ENCODE measurements around the gene TMPRSS4.

Gene TMPRSS4, protein sequence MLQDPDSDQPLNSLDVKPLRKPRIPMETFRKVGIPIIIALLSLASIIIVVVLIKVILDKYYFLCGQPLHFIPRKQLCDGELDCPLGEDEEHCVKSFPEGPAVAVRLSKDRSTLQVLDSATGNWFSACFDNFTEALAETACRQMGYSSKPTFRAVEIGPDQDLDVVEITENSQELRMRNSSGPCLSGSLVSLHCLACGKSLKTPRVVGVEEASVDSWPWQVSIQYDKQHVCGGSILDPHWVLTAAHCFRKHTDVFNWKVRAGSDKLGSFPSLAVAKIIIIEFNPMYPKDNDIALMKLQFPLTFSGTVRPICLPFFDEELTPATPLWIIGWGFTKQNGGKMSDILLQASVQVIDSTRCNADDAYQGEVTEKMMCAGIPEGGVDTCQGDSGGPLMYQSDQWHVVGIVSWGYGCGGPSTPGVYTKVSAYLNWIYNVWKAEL

DNA sequence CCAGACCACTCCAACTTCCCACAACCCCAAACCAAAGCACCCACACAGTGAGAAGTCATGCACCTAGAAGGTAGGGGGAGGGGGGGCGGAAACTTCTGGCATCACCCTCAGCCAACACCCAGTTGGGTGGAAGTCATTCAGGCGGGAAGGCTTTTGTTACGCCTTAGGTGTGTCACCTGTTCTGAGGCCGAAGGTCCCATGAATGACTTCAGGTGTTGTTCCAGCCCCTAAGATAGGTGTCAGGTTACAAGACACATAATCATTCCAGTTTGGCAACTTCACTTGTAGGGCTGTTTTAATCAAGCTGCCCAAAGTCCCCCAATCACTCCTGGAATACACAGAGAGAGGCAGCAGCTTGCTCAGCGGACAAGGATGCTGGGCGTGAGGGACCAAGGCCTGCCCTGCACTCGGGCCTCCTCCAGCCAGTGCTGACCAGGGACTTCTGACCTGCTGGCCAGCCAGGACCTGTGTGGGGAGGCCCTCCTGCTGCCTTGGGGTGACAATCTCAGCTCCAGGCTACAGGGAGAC lies at the start of gene TMPRSS4:
TSS of gene TMPRSS4 (plus strand) at position 325 of the 528 bp plus-strand sequence. CDS start 225 bp downstream, outside the sequence.
- no peak for DNase-seq (ENCODE audit: low read depth in 3 of 3)

DNA sequence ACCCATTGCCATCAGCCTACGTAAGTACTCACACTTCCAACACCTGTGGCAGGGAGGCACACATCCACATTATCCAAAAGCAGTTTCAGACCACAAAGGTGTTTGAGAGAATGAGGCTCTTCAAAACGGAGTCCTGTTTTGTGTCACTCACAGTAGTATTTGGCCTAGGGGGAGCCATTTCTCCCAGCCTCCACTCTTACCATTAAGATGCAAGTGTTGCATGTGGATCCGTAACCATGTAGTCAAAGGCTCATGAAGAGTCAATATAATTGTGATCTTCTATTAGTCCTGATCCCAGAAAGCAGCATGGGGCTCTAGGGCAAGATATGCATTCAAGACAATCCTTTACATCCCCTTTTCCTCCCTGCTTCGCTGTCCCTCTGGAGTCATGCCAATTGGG lies 49.2 kb upstream of the TMPRSS4 start:
- DNase-seq (ENCODE audit: low read depth in 3 of 3), result no peak

DNA sequence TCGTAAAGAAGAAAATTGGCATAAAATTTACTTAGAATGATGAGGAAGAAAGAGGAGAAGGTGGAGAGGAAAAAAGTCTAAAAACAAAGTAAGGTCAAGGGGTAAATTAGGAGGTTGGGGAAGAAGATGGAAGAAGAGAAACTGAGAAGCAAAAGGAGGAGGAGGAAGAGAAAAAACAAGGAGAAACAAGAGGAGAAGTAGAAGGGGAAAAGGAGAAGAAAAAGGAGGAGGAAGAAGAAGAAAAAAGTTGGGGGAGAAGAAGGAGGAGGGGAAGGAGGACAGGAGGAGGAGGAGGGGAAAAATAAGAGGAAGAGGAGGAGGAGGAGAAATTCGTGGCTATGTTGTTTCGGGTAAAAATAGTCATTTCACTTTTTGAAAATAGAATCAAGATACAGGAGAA lies 48.3 kb upstream of the TMPRSS4 start:
- DNase-seq (ENCODE audit: low read depth in 3 of 3), result no peak

DNA sequence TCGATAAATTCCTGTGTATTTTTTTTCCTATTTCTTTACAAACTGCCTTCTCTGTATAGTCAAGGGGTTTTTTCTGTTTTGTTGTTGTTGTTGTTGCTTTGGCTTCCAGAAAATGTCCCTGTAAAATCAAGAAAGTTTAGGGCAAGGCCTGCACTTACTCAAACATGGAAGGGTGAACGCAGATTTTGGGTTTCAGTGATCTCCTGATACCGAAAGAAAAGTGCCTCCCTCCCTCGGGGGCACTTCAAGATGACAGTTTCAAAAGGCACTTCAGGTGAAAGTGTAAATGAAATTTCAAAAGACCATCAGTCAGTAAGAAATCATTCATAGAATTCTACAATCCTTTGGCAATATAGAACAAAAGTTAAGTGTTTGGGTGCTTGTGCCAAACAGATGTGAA lies 43.4 kb upstream of the TMPRSS4 start:
- no peak for DNase-seq (ENCODE audit: low read depth in 3 of 3)

DNA sequence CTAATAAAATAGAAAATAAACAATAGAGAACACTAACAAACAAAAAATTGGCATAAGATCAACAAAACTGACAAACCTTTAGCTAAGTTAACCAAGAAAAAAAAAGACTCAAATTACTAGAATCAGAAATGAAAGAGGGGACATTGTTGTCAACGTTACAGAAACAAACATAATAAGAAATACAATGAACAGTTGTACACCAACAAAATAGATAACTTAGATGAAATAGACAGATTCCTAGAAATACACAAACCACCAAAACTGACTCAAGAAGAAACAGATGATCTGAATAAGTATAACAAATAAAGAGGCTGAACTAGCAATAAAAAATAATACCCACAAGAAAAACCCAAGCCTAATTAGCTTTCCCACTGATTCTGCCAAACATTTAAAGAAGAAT lies 34.7 kb upstream of the TMPRSS4 start:
- DNase-seq (ENCODE audit: low read depth in 3 of 3), result no peak

DNA sequence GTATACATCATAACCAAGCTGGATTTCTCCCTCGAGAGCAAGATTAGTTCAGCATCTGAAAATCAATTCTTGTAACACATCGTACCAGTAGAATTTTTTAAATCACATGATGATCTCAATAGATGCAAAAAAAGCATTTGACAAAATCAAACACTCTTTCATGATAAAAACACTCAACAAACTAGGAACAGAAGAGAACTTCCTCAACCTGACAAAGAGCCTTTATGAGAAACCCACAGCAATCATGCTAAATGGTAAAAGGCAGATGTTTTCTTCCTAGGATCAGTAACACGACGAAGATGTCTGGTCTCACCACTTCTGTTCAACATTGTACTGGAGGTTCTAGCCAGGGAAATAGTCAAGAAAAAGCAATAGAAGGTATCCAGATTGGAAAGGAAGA lies 34.1 kb upstream of the TMPRSS4 start:
- no peak for DNase-seq (ENCODE audit: low read depth in 3 of 3)

DNA sequence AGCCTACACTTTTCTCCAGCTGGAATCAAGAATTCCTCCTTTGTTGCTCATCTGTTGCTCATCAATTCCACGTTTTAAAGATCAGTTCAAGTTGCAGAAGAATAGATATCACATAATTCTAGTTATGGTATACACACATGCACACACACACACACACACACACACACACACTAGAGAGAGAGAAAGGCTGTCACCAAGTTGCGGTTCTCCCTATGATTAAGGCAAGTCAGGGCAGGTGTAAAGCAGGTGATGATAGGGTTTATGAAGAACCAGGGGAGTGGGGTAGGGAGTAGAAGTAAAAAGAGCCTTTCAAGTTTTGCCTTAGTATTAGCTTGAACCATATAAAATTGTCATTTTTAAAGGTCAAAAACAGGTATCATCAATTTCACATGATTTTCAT lies 31.7 kb upstream of the TMPRSS4 start:
- no peak for DNase-seq (ENCODE audit: low read depth in 3 of 3)

DNA sequence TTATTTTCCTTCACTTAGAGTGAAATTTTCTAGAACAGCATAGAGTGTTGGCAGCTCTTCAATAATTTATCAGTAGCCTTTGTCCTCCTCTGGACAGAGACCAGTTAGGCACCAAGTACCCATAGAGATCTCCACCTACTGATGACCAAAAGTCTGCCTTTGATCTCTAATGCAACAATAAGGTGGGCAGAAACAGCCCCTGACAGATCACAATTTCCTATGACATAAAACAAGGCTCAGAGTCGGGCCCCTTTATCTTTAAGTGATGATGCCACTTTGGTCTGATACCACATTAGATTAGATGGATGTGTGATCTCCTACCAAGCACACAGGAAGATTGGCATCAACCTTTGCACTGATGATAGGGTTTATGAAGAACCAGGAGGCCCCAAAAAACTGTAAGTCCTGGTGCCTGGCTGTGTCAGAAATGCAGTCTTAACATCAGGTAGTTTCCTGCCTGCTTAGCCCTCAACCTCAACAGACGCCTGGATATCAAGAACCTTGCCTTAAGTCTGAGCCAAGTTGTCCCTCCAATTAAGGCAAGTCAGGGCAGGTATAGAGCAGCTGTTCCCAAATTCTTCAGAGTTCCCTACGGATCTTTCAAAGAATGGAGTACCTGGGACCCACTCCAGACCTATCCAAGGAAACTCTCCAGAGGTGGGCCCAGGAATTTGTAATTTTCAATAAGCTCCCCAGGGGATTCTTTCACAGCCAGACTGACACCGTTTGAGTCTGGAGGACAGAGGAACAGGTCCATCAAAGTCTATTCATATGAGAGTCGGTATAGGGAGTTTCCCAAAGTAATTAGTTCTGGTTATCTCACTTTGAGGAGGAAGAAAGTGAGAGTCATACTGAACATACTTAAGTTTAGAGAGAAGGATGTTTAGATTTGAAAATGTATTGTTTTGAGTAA lies 30.6 kb upstream of the TMPRSS4 start:
- DNase-seq (ENCODE audit: low read depth in 3 of 3), result no peak

DNA sequence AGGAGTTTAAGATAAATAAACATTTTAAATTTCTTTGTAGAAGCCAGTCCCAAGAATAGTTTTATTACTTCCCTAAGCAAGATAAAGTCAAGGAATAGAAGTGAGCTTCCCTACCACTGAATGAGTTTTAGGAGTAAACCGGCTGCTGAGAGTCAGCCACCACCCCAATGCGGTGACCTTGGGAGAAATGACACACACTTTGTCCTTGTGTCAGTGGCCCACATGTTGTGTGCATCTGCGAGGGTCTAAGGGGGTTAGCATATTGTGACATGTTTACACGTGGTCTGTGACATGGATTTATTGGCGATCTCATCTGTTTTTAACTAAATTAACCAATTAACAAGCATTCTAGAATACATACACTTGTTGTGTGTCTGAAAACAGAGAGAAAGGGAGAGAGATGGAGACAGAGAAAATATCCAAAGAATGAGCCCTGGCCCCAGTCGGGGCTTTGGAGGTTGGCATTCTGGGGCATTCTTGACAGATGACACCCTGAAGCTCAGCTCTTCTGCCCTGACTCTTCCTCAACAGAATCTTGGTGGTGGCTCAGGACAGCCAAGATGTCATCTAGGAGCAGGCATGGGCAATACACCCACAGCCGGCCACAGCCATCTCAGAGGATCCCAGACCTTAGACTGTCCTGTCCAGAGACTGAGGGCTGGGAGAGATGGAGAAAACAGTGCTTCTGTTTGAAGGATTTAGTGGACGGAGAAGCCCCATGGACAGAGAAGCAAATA lies 29.7 kb upstream of the TMPRSS4 start:
- DNase-seq (ENCODE audit: low read depth in 3 of 3), result no peak

DNA sequence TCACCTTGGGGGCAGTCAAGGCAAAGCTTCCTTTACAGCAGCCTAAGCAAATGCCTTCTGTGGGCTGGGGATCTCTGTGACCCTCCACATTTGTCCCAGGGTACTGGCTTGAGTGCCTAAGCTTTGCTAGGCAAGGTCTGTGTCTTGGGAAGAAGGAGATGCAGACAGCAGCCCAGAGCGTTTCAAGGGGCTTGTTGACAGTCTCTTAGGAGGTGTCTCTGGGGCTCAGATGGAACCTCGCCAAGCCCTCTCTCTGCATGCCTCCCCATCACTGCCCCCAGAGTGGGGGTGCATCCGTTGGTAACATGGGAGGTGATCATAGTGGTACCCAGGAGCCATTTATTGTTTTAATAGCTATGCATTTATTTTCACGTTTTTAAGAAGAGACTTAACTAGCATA lies 29.1 kb upstream of the TMPRSS4 start:
- DNase-seq (ENCODE audit: low read depth in 3 of 3), result no peak

DNA sequence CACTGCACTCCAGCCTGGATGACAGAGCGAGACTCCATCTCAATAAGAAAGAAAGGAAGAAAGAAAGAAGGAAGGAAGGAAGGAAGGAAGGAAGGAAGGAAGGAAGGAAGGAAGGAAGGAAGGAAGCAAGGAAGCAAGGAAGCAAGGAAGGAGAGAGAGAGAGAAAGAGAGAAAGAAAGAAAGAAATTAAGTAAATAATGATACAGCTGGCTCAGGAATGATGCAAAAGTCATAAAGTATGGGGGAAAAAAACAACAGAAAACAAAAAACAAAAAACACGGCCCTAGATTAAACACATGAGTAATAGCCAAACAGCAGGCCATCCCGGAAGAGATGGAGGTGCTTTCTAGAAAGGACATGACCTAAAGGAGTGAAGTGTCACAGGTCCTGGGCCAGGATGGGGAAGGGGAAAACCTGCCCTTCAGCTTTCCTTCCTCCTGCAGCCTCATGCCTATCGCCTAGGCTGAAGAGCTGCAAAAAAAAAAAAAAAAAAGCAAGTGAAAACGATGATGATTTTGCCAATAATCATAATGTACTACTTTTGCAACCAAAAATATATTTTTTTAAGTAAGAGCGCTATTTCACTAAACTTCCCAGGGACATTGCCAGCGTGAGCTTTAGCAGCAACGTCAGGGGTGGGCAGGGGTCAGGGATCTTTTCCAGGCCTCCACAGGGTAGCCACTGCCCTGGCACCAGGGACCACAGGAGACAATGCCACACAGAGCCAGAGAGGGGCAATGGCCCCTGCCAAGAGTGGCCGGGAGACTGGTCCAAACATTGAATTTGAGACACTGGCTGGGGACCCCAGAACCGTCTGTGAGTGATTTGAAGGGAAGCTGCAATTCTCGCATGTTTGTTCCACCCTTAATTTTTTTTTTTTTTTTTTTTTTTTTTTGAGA lies 28.2 kb upstream of the TMPRSS4 start:
- no peak for DNase-seq (ENCODE audit: low read depth in 3 of 3)

DNA sequence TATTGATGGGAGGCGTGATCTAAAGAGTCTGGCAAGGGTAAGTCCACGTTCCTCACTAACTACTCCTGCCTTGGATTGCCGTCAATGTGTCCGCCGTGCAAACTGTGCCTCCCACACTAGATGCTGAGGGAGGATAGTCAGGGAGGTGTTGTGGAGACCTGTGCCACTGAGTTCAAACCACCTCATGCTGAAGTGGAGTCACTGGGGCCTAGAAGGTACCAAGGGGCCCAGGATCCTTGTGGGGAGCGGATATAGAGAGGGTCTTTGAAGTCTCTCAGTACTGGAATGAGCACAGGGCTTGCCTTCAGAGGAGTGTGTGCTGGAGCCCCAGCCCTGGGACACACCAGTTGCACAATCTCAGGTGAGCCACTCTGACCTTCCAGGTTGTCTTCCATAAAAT lies 27.1 kb upstream of the TMPRSS4 start:
- no peak for DNase-seq (ENCODE audit: low read depth in 3 of 3)

DNA sequence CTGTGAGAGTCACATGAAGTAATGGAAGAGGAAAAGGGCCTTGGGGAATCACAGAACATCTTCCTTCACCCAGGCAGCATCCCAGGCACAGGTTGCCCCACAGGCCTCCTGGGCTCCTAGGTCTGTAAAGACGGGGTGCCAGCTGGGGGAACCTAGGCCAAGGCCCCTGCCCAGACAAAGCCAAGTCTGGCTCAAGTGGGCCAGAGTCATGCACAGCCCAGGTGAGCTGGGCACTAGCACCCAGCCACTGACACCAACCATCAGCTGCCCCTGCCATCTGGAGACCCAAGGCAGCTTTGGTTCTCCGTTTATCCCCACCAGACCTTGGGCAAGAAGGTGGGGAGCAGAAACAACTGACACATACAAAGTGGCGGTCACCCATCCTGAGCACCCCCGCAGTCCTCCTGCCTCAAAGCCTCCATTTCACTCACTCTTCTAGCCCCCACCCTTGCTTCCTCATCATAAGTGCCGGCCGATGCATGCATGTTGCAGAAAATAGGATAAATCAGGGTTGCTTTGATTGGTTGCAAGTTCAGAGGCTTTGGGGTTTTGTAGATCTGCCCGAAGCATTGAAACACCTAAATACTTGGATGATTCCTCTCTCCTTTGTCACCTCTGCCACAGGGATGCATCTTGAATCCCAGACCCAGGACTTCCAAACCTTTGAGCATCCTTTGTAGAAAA lies 26.5 kb upstream of the TMPRSS4 start:
- no peak for DNase-seq (ENCODE audit: low read depth in 3 of 3)

DNA sequence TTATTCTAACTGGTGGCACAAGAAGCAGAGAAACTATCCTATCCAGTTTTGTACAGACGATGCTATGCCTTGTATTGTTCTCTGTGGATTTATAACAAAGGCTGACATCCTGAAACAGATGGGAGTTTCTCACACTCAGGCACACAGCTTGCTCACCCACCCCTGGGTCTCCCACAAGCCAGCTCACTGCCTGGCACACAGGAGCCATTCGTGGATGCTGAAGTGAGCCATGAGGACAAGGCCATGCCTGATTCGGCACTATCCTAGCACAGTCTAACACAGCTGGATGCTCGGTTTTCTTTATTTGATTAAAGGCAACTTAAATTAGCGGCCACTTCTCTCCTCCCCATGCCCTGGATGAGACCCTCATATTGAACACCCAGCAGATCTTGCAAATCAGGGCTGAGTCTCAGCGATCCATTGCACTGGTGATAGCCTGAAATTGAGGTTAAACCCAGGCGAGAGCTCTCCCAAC lies 25.7 kb upstream of the TMPRSS4 start:
- DNase-seq (ENCODE audit: low read depth in 3 of 3), result no peak

DNA sequence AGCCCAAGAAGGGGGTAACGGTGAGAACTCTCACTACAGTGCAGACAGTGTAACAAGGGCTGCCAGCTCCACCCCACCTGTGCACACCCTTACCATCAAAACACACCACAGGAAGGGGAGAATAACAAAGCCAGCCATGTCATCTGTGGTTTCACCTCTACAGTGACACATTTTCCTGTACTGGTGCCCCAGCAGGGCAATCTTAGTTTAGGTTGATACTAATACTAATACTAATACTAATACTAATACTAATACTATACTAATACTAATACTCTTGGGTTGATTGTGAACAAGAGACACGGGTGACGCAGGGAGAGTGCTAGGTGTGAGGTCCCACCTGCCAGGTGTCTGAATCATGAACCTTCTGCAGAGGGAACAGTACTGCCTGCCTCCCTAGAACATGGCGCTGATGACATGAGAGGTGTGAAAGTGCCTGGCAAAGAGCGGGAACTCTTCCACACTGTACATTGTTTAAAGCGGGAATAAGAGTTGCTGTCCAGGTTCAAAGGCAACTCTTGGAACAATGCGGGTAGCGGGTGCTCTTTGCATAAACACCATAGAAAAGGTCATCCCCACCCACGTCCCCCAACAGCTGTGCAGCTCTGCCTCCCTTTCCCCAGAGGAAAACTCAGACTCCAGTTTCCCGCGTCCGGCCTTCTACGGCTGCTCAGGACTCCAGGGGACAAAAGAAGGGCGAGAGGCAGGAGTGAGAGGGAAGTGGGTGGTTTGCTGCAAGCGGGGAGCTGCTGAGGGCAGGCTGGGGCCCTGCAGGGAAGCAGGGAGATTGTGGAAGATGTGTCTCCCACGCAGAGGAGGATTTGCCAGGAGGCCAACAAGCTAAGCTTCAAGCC lies 25.0 kb upstream of the TMPRSS4 start:
- peak in 1 of 3 donors; percentile 51 for DNase-seq (ENCODE audit: low read depth in 3 of 3)

DNA sequence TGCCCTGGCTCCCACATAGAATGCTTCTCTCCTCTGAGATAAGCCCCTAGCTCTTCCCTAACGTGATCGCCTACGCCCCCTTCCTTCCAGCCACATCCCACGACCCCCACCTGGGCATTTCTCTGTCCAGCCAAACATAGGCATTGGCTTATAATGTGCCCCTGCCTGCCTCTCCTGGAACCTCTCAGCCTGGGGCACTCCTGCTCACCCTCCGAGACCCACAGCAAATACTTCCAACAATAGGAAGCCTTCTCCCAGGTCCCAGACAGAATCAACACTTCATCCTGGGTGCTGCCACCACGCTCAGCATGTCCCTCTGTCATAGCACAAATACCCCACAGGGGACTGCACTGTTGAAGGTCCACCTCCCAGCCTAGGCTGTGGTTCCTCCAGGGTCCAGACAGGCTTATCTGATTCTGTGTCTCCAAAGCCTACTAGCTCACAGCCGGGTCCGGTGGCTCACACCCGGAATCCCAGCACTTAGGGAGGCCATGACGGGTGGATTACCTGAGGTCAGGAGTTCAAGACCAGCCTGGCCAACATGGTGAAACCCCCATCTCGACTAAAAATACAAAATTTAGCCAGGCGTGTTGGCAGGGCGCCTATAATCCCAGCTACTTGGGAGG lies 24.2 kb upstream of the TMPRSS4 start:
- DNase-seq (ENCODE audit: low read depth in 3 of 3), result no peak

DNA sequence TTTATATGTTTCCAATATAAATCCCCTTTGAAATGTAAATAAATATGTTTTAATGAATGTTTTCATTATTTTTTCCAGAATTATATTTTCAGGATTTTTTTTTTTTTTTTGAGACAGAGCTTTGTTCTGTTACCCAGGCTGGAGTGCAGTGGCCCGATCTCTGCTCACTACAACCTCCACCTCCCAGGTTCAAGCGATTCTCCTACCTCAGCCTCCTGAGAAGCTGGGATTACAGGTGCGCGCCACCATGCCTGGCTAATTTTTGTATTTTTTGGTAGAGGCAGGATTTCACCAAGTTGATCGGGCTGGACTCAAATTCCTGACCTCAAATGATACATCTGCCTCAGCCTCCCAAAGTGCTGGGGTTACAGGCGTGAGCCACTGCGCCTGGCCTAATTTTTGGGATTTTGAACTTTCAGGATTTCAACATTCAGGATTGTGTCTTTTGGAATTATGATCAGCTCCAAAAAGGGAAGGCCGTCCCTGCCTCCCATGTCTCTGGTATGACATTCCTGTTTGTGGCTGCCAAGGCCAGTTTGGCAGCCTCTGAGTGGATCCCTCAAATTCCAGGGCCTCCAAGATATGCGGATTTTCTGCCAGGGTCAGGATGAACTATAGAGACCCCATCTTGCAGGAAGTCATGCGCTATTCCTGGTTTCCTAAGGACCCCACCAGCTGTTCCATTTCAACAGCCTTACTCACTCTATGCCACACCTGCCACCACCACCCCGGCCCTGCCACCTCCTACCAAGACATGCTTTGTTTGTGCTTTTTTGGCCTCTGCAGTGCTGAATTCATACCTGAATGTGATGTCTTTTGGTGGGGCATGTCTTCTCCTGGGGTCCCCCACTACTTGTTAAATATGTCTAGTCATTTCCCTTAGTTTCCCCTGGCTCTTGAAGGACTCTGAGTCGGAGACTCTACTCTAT lies 21.9 kb upstream of the TMPRSS4 start:
- DNase-seq (ENCODE audit: low read depth in 3 of 3), result no peak

DNA sequence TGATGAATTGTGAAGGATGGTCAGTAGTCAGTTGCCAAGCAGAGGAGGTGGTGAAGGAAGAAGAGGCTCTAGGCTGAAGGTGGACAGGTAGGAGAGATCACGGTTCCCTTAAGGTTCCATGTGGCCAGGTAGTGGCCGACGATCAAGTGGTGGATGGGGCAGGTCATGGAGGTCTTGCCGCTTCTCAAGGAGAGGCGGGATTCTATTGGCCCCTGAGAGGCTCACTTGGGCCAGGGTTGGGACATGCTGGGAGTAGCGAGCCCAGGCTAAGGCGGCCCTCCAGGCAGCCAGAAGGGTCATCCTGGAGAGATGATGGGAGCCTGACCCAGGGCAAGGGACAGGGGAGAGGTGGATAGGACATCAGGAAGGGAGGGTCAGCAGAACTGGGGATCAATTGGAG lies 20.9 kb upstream of the TMPRSS4 start:
- DNase-seq (ENCODE audit: low read depth in 3 of 3), result no peak
